Measurements from ENCODE around the gene C2CD2.

DNA sequence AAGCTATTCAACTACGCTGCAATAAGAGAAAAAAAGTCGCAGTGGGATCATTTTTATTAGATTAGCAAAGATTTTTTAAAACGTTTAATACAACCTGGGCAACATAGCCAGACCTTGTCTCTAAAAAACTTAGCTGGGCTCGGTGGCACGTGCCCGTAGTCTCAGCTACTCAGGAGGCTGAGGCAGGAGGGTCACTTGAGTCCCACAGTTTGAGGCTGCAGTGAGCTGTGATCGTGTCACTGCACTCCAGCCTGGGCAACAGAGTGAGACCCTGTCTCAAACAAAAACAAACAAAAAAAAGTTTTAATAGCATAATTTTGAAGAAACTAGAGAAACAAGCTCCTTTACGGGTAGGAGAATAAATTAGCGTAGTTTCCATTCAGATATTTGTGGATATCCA, 73.7 kb downstream of the C2CD2 start:
- TF ChIP-seq, protein P1, sequence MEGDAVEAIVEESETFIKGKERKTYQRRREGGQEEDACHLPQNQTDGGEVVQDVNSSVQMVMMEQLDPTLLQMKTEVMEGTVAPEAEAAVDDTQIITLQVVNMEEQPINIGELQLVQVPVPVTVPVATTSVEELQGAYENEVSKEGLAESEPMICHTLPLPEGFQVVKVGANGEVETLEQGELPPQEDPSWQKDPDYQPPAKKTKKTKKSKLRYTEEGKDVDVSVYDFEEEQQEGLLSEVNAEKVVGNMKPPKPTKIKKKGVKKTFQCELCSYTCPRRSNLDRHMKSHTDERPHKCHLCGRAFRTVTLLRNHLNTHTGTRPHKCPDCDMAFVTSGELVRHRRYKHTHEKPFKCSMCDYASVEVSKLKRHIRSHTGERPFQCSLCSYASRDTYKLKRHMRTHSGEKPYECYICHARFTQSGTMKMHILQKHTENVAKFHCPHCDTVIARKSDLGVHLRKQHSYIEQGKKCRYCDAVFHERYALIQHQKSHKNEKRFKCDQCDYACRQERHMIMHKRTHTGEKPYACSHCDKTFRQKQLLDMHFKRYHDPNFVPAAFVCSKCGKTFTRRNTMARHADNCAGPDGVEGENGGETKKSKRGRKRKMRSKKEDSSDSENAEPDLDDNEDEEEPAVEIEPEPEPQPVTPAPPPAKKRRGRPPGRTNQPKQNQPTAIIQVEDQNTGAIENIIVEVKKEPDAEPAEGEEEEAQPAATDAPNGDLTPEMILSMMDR (IDR thresholded peaks at IDR 0.05; ENCODE audit: low read length), result no peak
- TF ChIP-seq EZH2 (IDR thresholded peaks at IDR 0.05; ENCODE audit: borderline replicate concordance, low read length), result no peak
